ENCODE results near the gene DGCR2. TPM values are rescaled to one million over a fixed set of nuclear protein-coding genes. Genes with fewer than 3 reads are reported as not detected.

Gene DGCR2
- polyA plus RNA-seq, 1 donor (not counting 4 experiments of a cell fraction or from before 2014, with no cell fraction given) = 23.2 TPM

- TF ChIP-seq, protein P1, sequence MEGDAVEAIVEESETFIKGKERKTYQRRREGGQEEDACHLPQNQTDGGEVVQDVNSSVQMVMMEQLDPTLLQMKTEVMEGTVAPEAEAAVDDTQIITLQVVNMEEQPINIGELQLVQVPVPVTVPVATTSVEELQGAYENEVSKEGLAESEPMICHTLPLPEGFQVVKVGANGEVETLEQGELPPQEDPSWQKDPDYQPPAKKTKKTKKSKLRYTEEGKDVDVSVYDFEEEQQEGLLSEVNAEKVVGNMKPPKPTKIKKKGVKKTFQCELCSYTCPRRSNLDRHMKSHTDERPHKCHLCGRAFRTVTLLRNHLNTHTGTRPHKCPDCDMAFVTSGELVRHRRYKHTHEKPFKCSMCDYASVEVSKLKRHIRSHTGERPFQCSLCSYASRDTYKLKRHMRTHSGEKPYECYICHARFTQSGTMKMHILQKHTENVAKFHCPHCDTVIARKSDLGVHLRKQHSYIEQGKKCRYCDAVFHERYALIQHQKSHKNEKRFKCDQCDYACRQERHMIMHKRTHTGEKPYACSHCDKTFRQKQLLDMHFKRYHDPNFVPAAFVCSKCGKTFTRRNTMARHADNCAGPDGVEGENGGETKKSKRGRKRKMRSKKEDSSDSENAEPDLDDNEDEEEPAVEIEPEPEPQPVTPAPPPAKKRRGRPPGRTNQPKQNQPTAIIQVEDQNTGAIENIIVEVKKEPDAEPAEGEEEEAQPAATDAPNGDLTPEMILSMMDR (optimal IDR thresholded peaks at IDR 0.05 in 1 of 3, IDR thresholded peaks at IDR 0.05 in 1 of 3, conservative IDR thresholded peaks at IDR 0.05 in 1 of 3; ENCODE audit: extremely low read depth in 1 of 3, insufficient read depth in 2 of 3, low read length in 3 of 3) = no peak
- no peak for TF ChIP-seq EZH2 (IDR thresholded peaks at IDR 0.05; ENCODE audit: low read length)
- Histone ChIP-seq H3K36me3 (ENCODE audit: control insufficient read depth in 2 of 2, extremely low read depth in 1 of 2, insufficient read depth in 2 of 2, low read length in 2 of 2) (peaks cover 27 to 46% of the 10 kb centered on the region in 2 experiments), H3K9me1 (ENCODE audit: control insufficient read depth, extremely low read depth, insufficient read depth, low read length) (no peaks in the 10 kb centered on the region), H3K9ac (ENCODE audit: control insufficient read depth, extremely low read depth, insufficient read depth, low read length) (no peak overlapping the region), H3K4me2 (ENCODE audit: control insufficient read depth, extremely low read depth, insufficient read depth, low read depth, low read length) (no peak overlapping the region), H3K4me3 (ENCODE audit: control insufficient read depth in 2 of 3, extremely low read depth in 1 of 3, insufficient read depth in 2 of 3, low read depth in 1 of 3, low read length in 3 of 3) (no peak overlapping the region), H3K4me1 (ENCODE audit: control insufficient read depth, extremely low read depth, insufficient read depth, low read length) (no peaks in the 10 kb centered on the region), H3K27me3 (ENCODE audit: control insufficient read depth, extremely low read depth, insufficient read depth, low read length) (no peaks in the 10 kb centered on the region), H4K20me1 (ENCODE audit: control insufficient read depth, extremely low read depth, insufficient read depth, low read length) (no peaks in the 10 kb centered on the region), H3K27ac (ENCODE audit: control insufficient read depth, insufficient read depth, low read length) (no peak overlapping the region), H3K9me3 (ENCODE audit: control insufficient read depth, low read depth, low read length) (no peaks in the 10 kb centered on the region), H2AFZ (ENCODE audit: control insufficient read depth, low read length) (no peak overlapping the region), H3K79me2 (ENCODE audit: control insufficient read depth, insufficient read depth, low read length) (peaks cover 5% of the 10 kb centered on the region)
- DNase-seq (ENCODE audit: low read depth, low spot score) = no peak
- FAIRE-seq = no peak
- dilution Hi-C loops (cut with MboI; ENCODE audit: extremely low pct_ligation_motif_present, low sequenced_read_pairs) = no loop called here
Measured at GRCh38 chr22:19137384-19138216, 15.4 kb upstream of the DGCR2 start.

GRCh38 chr22:19136915-19137314 is 14.7 kb upstream of the DGCR2 start:
- H3K4me1 ChIP-seq (ENCODE audit: control insufficient read depth, extremely low read depth, insufficient read depth, low read length) = no peaks in the 10 kb centered on the region
- H3K79me2 ChIP-seq (ENCODE audit: control insufficient read depth, insufficient read depth, low read length) = no peaks in the 10 kb centered on the region
- no peak overlapping the region for H3K27ac ChIP-seq (ENCODE audit: control insufficient read depth, insufficient read depth, low read length)
- peaks cover 31 to 44% of the 10 kb centered on the region in 2 experiments for H3K36me3 ChIP-seq (ENCODE audit: control insufficient read depth in 2 of 2, extremely low read depth in 1 of 2, insufficient read depth in 2 of 2, low read length in 2 of 2)
- FAIRE-seq (no peak), DNase-seq (ENCODE audit: low read depth, low spot score) (no peak)
- no peak overlapping the region for H2AFZ ChIP-seq (ENCODE audit: control insufficient read depth, low read length)
- TF ChIP-seq, protein P1 (optimal IDR thresholded peaks at IDR 0.05 in 1 of 3, IDR thresholded peaks at IDR 0.05 in 1 of 3, conservative IDR thresholded peaks at IDR 0.05 in 1 of 3; ENCODE audit: extremely low read depth in 1 of 3, insufficient read depth in 2 of 3, low read length in 3 of 3) = no peak
- TF ChIP-seq EZH2 (IDR thresholded peaks at IDR 0.05; ENCODE audit: low read length) = no peak
- H3K27me3 ChIP-seq (ENCODE audit: control insufficient read depth, extremely low read depth, insufficient read depth, low read length) = no peaks in the 10 kb centered on the region
- H3K4me2 ChIP-seq (ENCODE audit: control insufficient read depth, extremely low read depth, insufficient read depth, low read depth, low read length) = no peak overlapping the region
- no peaks in the 10 kb centered on the region for H4K20me1 ChIP-seq (ENCODE audit: control insufficient read depth, extremely low read depth, insufficient read depth, low read length)
- no peaks in the 10 kb centered on the region for H3K9me1 ChIP-seq (ENCODE audit: control insufficient read depth, extremely low read depth, insufficient read depth, low read length)
- dilution Hi-C loops (cut with MboI; ENCODE audit: extremely low pct_ligation_motif_present, low sequenced_read_pairs) = no loop called here
- H3K4me3 ChIP-seq (ENCODE audit: control insufficient read depth in 2 of 3, extremely low read depth in 1 of 3, insufficient read depth in 2 of 3, low read depth in 1 of 3, low read length in 3 of 3) = no peak overlapping the region
- no peak overlapping the region for H3K9ac ChIP-seq (ENCODE audit: control insufficient read depth, extremely low read depth, insufficient read depth, low read length)
- H3K9me3 ChIP-seq (ENCODE audit: control insufficient read depth, low read depth, low read length) = no peaks in the 10 kb centered on the region
